ENCODE results near the gene TET3. TPM values are rescaled to one million over a fixed set of nuclear protein-coding genes. Genes with fewer than 3 reads are reported as not detected.

The TET3 gene
- polyA plus RNA-seq, 1 donor (not counting 4 experiments of a cell fraction or from before 2014, with no cell fraction given), result 2.9 TPM

DNA sequence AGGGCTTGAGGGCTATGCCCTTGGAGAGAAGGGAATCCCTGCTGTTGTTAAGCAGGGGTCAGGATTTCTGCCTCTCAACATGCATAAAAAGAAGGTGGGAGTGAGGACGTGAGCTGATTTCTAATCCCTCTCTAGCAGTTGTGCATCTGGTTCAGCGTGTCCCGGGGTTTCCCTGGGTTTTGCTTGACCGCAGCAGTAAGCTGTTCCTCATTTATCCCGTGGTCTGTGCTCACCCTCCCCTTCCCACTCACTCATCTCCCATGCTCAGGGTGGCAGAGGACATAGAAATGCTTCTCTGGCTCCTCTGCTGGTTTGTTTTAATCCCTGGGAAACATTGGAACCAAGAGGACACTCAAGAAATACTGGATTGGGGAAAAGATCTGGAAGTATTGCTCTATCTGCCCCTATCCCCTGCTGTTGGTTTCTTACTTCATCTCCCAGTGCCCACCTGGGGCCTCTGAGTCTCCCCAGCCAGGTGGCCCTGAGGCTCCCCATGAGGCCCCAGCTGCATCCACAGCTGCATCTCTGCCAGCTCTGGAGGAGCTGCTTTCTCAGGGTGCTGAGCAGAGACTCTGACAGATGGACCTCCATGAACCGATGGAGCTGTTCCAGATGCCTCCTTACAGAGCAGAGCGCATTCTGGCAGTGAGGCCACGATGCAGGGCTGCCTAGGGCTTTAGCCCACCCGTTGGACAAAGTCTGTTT lies 36.1 kb downstream of the TET3 start:
- no peak overlapping the region for H3K4me3 ChIP-seq (ENCODE audit: control insufficient read depth in 2 of 3, extremely low read depth in 1 of 3, insufficient read depth in 2 of 3, low read depth in 1 of 3, low read length in 3 of 3)
- no peak overlapping the region for H3K9ac ChIP-seq (ENCODE audit: control insufficient read depth, extremely low read depth, insufficient read depth, low read length)
- no peaks in the 10 kb centered on the region for H3K27me3 ChIP-seq (ENCODE audit: control insufficient read depth, extremely low read depth, insufficient read depth, low read length)
- no peaks in the 10 kb centered on the region for H3K9me3 ChIP-seq (ENCODE audit: control insufficient read depth, low read depth, low read length)
- dilution Hi-C loops (cut with MboI; ENCODE audit: extremely low pct_ligation_motif_present, low sequenced_read_pairs), result no loop called here
- no peak overlapping the region for H2AFZ ChIP-seq (ENCODE audit: control insufficient read depth, low read length)
- H3K36me3 ChIP-seq (ENCODE audit: control insufficient read depth in 2 of 2, extremely low read depth in 1 of 2, insufficient read depth in 2 of 2, low read length in 2 of 2), result no peaks in the 10 kb centered on the region
- no peak overlapping the region for H3K4me2 ChIP-seq (ENCODE audit: control insufficient read depth, extremely low read depth, insufficient read depth, low read depth, low read length)
- no peaks in the 10 kb centered on the region for H3K9me1 ChIP-seq (ENCODE audit: control insufficient read depth, extremely low read depth, insufficient read depth, low read length)
- H4K20me1 ChIP-seq (ENCODE audit: control insufficient read depth, extremely low read depth, insufficient read depth, low read length), result no peaks in the 10 kb centered on the region
- H3K79me2 ChIP-seq (ENCODE audit: control insufficient read depth, insufficient read depth, low read length), result peaks cover 42% of the 10 kb centered on the region
- no peak overlapping the region for H3K27ac ChIP-seq (ENCODE audit: control insufficient read depth, insufficient read depth, low read length)
- FAIRE-seq (no peak), DNase-seq (ENCODE audit: low read depth, low spot score) (no peak)
- peaks cover 6% of the 10 kb centered on the region for H3K4me1 ChIP-seq (ENCODE audit: control insufficient read depth, extremely low read depth, insufficient read depth, low read length)
- TF ChIP-seq EZH2 (IDR thresholded peaks at IDR 0.05; ENCODE audit: low read length), result no peak
- TF ChIP-seq, protein P1, sequence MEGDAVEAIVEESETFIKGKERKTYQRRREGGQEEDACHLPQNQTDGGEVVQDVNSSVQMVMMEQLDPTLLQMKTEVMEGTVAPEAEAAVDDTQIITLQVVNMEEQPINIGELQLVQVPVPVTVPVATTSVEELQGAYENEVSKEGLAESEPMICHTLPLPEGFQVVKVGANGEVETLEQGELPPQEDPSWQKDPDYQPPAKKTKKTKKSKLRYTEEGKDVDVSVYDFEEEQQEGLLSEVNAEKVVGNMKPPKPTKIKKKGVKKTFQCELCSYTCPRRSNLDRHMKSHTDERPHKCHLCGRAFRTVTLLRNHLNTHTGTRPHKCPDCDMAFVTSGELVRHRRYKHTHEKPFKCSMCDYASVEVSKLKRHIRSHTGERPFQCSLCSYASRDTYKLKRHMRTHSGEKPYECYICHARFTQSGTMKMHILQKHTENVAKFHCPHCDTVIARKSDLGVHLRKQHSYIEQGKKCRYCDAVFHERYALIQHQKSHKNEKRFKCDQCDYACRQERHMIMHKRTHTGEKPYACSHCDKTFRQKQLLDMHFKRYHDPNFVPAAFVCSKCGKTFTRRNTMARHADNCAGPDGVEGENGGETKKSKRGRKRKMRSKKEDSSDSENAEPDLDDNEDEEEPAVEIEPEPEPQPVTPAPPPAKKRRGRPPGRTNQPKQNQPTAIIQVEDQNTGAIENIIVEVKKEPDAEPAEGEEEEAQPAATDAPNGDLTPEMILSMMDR (optimal IDR thresholded peaks at IDR 0.05 in 1 of 3, IDR thresholded peaks at IDR 0.05 in 1 of 3, conservative IDR thresholded peaks at IDR 0.05 in 1 of 3; ENCODE audit: extremely low read depth in 1 of 3, insufficient read depth in 2 of 3, low read length in 3 of 3), result no peak

DNA sequence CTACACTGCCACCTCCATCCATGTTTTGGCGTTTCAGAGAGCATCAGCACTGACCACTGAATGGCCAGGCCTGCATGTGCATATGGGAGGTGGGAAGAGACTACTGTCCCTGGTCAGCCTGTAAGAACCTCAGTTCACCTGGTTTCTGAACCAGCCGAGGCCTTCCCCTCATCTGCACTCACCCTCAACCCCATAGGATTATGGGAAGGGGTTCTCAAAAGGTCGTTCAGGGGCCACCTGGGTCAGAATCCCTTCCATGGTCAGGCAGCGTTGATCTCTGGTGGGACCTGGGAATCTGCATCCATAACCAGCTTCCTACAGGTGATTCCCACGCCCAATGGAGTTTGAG lies 36.7 kb downstream of the TET3 start:
- Histone ChIP-seq H3K79me2 (ENCODE audit: control insufficient read depth, insufficient read depth, low read length) (peaks cover 44% of the 10 kb centered on the region), H3K4me3 (ENCODE audit: control insufficient read depth in 2 of 3, extremely low read depth in 1 of 3, insufficient read depth in 2 of 3, low read depth in 1 of 3, low read length in 3 of 3) (no peak overlapping the region), H3K9ac (ENCODE audit: control insufficient read depth, extremely low read depth, insufficient read depth, low read length) (no peak overlapping the region), H3K9me1 (ENCODE audit: control insufficient read depth, extremely low read depth, insufficient read depth, low read length) (no peaks in the 10 kb centered on the region), H2AFZ (ENCODE audit: control insufficient read depth, low read length) (no peak overlapping the region), H3K27me3 (ENCODE audit: control insufficient read depth, extremely low read depth, insufficient read depth, low read length) (no peaks in the 10 kb centered on the region), H3K4me1 (ENCODE audit: control insufficient read depth, extremely low read depth, insufficient read depth, low read length) (peaks cover 8% of the 10 kb centered on the region), H3K27ac (ENCODE audit: control insufficient read depth, insufficient read depth, low read length) (no peak overlapping the region), H3K4me2 (ENCODE audit: control insufficient read depth, extremely low read depth, insufficient read depth, low read depth, low read length) (no peak overlapping the region), H3K36me3 (ENCODE audit: control insufficient read depth in 2 of 2, extremely low read depth in 1 of 2, insufficient read depth in 2 of 2, low read length in 2 of 2) (no peaks in the 10 kb centered on the region), H4K20me1 (ENCODE audit: control insufficient read depth, extremely low read depth, insufficient read depth, low read length) (no peaks in the 10 kb centered on the region), H3K9me3 (ENCODE audit: control insufficient read depth, low read depth, low read length) (no peaks in the 10 kb centered on the region)
- DNase-seq (ENCODE audit: low read depth, low spot score), result no peak
- TF ChIP-seq, protein P1 (optimal IDR thresholded peaks at IDR 0.05 in 1 of 3, IDR thresholded peaks at IDR 0.05 in 1 of 3, conservative IDR thresholded peaks at IDR 0.05 in 1 of 3; ENCODE audit: extremely low read depth in 1 of 3, insufficient read depth in 2 of 3, low read length in 3 of 3), result no peak
- no peak for TF ChIP-seq EZH2 (IDR thresholded peaks at IDR 0.05; ENCODE audit: low read length)
- no peak for FAIRE-seq
- dilution Hi-C loops (cut with MboI; ENCODE audit: extremely low pct_ligation_motif_present, low sequenced_read_pairs), result no loop called here

Measured in keratinocyte (primary cell).